ENCODE data around the gene AIF1.

AIF1 gene

DNA sequence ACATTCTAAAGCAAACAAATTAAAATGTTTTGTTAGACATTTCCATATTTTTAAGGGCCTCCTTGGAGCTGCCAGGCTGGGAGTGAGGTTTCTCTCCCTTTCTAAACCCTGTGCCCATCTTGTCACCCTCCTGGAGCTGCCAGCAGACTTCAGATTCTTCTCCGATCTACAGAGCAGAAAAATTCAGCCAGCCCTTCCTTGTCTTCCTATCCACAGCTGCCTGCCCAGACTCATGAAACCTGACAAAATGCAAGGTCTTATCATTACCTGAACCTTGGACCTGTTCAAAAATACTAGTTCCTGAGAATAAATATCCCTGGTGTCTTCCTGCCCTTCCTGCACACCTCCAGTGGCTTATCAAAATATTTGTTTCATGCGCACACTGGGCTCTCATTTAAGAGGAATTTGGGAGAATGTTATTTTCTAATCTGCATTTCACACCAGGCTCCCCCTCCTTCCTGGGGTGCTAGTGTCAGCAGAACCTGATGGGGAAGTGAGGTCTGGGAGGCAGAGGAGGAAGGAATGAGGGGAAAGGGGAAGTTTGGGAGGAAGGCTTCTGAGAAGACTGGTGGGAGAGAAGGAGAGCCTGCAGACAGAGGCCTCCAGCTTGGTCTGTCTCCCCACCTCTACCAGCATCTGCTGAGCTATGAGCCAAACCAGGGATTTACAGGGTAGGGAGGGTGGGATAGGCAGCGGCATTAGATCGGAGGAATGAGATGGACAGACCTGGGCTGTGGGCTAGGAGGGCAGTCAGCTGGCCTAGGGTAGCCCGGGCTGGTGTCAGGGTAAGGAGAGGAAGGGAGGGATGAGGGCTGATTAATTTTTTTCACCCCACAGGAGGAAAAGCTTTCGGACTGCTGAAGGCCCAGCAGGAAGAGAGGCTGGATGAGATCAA lies at the start of gene AIF1:
AIF1 (plus strand) TSS at position 551 of the 895 bp plus-strand sequence; CDS start at position 647, 96 bp downstream.
- DNase-seq (ENCODE audit: low read depth): no peak

DNA sequence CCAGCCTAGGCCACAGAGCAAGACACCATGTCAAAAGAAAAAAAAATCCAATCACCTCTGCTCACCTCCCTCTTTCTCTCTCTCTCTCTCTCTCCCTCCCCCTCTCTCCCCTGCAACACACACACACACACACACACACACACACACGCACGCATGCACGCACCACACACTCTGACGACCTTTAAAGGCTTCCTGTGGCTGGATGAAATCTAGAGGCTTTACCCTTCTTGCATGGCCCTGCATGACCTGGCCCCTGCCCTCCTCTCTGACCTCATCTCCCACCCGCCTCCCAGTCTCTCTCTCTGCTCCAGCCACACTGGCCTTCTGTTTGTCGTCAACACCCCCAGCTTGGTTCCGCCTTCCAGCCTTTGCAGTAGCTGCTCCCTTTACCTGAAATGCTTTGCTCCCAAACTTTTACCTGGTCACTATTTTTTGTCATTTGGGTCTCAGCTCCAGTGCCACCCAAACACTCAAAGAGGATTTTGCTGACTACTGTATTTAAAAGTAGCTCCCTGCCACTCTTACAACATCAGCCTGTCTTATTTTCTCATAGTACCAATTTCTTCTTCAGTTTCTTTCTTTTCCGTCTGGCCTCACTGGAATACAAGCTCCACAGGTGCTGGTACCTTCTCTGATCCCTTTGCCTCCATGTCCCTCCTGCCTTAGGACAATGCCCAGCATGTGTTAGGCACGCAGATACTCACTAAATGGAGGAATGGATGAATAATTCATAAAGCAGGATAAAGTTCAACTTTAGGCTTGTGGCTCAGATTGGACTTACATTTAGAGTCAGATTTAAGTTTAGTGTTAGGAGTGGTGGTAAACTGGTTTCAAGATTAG lies 47.3 kb upstream of the AIF1 start:
- DNase-seq (ENCODE audit: low read depth): no peak

DNA sequence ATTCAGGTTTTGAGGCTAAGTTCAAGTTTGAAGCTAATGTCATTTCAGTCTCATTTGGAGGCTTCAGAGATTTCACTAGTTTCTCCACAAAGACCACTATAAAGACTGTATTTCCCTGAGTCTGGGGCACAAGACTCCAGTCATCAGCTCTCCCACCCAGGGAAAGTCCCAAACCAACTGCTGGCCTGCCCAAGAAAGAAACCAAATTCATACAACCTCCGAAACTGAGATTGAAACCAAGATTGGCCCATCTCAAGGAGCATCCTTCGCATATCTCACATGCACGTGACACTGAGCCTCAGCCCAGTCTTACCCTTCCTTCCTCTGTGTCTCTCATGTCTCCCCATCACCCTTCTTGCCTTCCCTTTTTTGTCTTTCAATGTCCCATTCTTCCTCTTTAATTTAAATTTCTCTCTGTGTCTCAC lies 46.5 kb upstream of the AIF1 start:
- peak; percentile 65 for DNase-seq (ENCODE audit: low read depth)

GRCh38 chr6:31569861-31570536 lies 45.0 kb upstream of the AIF1 start:
- no peak for DNase-seq (ENCODE audit: low read depth)

- DNase-seq (ENCODE audit: low read depth): peak; percentile 76
These were observed 42.8 kb upstream of the AIF1 start, which contains the start of gene LTA for GRCh38 chr6:31572041-31572911. Gene LTA, plus strand, starts transcription at chr6:31572289. Its CDS starts 454 bp downstream, at chr6:31572743.

GRCh38 chr6:31573239-31574105 lies 41.6 kb upstream of the AIF1 start:
- DNase-seq (ENCODE audit: low read depth): no peak

- DNase-seq (ENCODE audit: low read depth): no peak
These were observed 40.6 kb upstream of the AIF1 start for GRCh38 chr6:31574106-31575061.

- DNase-seq (ENCODE audit: low read depth): peak; percentile 85
These were observed 39.6 kb upstream of the AIF1 start, which contains the start of gene TNF for GRCh38 chr6:31575335-31575901. Gene TNF, plus strand, starts transcription at chr6:31575565. Its CDS starts 177 bp downstream, at chr6:31575742.

- no peak for DNase-seq (ENCODE audit: low read depth)
These were observed 38.9 kb upstream of the AIF1 start for GRCh38 chr6:31575952-31576685.

GRCh38 chr6:31576897-31577578 lies 38.0 kb upstream of the AIF1 start:
- no peak for DNase-seq (ENCODE audit: low read depth)

- DNase-seq (ENCODE audit: low read depth): no peak
These were observed 37.5 kb upstream of the AIF1 start for GRCh38 chr6:31577579-31577966.

GRCh38 chr6:31578184-31579118 lies 36.6 kb upstream of the AIF1 start:
- no peak for DNase-seq (ENCODE audit: low read depth)

GRCh38 chr6:31579119-31579505 lies 35.9 kb upstream of the AIF1 start:
- DNase-seq (ENCODE audit: low read depth): no peak

DNA sequence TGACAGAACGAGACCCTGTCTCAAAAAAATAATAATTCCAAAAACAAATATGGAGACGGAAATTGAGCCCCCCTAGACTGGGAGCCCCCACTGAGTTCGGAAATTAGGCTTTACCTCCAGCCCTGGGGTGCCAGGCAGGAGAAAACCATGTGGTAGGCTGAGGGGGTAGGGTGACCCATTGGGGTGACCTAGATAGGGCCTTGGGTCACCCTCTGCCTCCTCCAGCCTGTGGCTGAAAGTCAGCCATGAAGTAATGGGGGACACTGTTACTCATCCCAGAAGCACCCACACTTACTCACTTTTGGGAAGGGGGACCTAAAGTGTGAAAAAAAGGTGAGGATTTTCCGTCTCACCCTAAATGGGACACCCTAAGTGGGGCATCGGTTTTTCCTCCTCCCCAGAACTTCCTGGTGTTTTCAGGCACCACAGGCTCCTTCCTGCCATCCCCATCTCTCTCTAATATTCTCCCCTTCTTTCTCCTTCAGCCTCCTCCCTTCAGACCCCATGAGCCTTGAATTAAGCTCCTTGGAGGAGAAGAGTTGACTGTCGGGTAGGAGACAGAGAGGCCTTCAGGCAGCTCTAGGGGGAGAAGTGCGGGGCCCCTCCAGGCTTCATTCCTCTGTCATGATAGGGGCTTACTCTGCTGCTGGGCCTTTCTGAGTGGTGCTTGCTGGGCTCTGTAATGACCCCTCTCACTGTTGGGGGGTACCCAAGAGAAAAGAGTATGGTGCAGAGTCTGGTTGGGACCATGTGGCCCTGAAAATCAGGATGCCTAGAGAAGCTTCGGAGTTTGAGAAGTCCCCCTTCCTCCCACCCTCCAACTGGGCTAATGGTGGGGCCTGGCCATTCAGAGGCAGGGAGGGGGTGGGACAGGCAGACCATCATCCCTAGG lies 35.2 kb upstream of the AIF1 start:
- no peak for DNase-seq (ENCODE audit: low read depth)

- no peak for DNase-seq (ENCODE audit: low read depth)
These were observed 34.6 kb upstream of the AIF1 start for GRCh38 chr6:31580438-31580740.

Data from activated T-cell treated with anti-CD3 and anti-CD28 coated beads for 24 hours (primary cell).